ENCODE measurements around the gene CIDEB. TPM values are rescaled to one million over a fixed set of nuclear protein-coding genes. Genes with fewer than 3 reads are reported as not detected.

Gene CIDEB
- total and polyA plus RNA-seq, 9 of the 15 experiments (the other 6 are each of a cell fraction or from before 2014, with no cell fraction given) = 0.03 to 0.35 (median 0.09) TPM; not detected in 3

DNA sequence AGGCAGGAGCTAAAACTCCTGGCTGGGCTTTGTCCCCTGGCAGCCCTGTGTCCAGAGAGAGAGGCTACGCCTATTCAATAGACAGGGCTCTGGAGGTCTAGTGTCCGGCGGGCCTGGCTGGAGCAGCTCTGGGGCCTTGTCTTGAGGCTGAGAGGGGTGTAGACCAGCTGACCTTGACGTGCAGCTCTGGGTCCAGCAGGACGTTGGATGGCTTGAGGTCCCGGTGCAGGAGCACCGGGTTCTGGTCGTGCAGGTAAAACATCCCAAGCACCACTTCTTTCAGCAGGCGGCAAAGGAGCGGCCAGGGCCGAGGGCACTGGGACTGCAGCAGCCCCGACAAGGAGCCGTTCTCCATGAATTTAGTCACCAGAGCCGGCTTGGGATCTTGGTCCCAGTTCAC, 31.1 kb upstream of the CIDEB start (continued):
- TF ChIP-seq, protein P1, sequence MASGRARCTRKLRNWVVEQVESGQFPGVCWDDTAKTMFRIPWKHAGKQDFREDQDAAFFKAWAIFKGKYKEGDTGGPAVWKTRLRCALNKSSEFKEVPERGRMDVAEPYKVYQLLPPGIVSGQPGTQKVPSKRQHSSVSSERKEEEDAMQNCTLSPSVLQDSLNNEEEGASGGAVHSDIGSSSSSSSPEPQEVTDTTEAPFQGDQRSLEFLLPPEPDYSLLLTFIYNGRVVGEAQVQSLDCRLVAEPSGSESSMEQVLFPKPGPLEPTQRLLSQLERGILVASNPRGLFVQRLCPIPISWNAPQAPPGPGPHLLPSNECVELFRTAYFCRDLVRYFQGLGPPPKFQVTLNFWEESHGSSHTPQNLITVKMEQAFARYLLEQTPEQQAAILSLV (tag; IDR thresholded peaks at IDR 0.05) = no peak
- TF ChIP-seq NFE2L1 (tag; IDR thresholded peaks at IDR 0.05; ENCODE audit: borderline replicate concordance, low read depth) = no peak
- TF ChIP-seq, protein P2, sequence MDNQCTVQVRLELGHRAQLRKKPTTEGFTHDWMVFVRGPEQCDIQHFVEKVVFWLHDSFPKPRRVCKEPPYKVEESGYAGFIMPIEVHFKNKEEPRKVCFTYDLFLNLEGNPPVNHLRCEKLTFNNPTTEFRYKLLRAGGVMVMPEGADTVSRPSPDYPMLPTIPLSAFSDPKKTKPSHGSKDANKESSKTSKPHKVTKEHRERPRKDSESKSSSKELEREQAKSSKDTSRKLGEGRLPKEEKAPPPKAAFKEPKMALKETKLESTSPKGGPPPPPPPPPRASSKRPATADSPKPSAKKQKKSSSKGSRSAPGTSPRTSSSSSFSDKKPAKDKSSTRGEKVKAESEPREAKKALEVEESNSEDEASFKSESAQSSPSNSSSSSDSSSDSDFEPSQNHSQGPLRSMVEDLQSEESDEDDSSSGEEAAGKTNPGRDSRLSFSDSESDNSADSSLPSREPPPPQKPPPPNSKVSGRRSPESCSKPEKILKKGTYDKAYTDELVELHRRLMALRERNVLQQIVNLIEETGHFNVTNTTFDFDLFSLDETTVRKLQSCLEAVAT (IDR thresholded peaks at IDR 0.05) = no peak
- no peak for TF ChIP-seq MAFF (IDR thresholded peaks at IDR 0.05; ENCODE audit: low read length)
- TF ChIP-seq TEAD2 (tag; IDR thresholded peaks at IDR 0.05) = no peak

DNA sequence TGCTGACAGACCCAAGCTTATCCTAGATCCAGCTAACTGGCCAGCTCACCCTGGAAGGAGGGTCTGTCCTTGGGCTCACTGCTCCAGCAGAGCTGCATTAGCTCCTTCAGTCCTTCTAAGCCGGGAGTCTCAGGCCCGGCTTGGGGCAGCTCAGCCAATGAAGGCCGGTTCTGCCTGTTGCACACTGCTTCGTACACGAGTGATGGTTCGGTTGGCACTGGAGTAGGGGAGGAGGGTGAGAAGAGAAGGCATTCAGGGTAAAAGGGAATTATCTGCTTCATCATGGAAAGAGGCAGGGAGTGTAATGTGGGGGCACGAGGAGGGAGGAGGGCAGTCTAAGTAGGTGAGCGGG, 30.0 kb upstream of the CIDEB start:
- ATAC-seq (no peak), DNase-seq (ENCODE audit: extremely low read depth in 1 of 4, low spot score in 3 of 4) (no peak), FAIRE-seq (no peak)
- Histone ChIP-seq H3K27me3 (ENCODE audit: control insufficient read depth in 2 of 2, insufficient read depth in 2 of 2, low read length in 2 of 2) (peaks cover 0 to 9% of the 10 kb centered on the region in 2 experiments; a peak in 1 of 5 replicates), H3K36me3 (ENCODE audit: control insufficient read depth, insufficient read depth, low read length) (no peaks in the 10 kb centered on the region), H2AFZ (ENCODE audit: low read depth, low read length) (no peak overlapping the region), H3K9me1 (ENCODE audit: control insufficient read depth, insufficient read depth, low read length) (no peaks in the 10 kb centered on the region), H3K4me2 (ENCODE audit: insufficient read depth, low read length) (no peak overlapping the region), H3K79me2 (ENCODE audit: control insufficient read depth, insufficient read depth, low read length) (no peaks in the 10 kb centered on the region), H3K9ac (ENCODE audit: insufficient read depth in 1 of 2, low read depth in 2 of 2, low read length in 2 of 2) (no peak overlapping the region), H4K20me1 (replicated peaks; ENCODE audit: control insufficient read depth, insufficient read depth, low read length) (no peaks in the 10 kb centered on the region), H3K9me3 (replicated peaks; ENCODE audit: control insufficient read depth, insufficient read depth, low read depth, low read length) (no peaks in the 10 kb centered on the region), H3K4me3 (no peak overlapping the region), H3K27ac (ENCODE audit: extremely low read depth, low read depth, low read length) (no peak overlapping the region), H3K4me1 (replicated peaks in 1 of 2; ENCODE audit: control insufficient read depth in 2 of 2, insufficient read depth in 2 of 2, low read length in 2 of 2) (peaks cover 1 to 30% of the 10 kb centered on the region in 2 experiments; a peak in 4 of 5 replicates)
- no TSS peak for BruUV-seq (replicated peaks)
- intact Hi-C loops (cut with micrococcal nuclease) = no loop called here
- ChIA-PET CTCF (ENCODE audit: low intra/inter-chr PET ratio) (no interaction called here), POLR2A (interaction anchor here (0.8 to 1.5 kb wide), 4 partner anchors 75 to 103 kb away, joined by 4 to 7 read pairs (median 6); partner anchors contain the start of genes KHNYN and TGM1)
- 35% methylated on average over 8 of the region's 8 CpGs for WGBS (ENCODE audit: insufficient coverage, low coverage, missing lambda C conversion rate)
- in situ Hi-C loops (cut with MboI) = loop anchor here (25.0 kb wide), 1 partner anchor 350 kb away; no protein-coding TSS in a partner anchor
- TF ChIP-seq HDAC6 (IDR thresholded peaks at IDR 0.05; ENCODE audit: low read depth, low read length) (no peak), PHF8 (IDR thresholded peaks at IDR 0.05; ENCODE audit: borderline replicate concordance, low read length) (no peak), XRCC4 (IDR thresholded peaks at IDR 0.05; ENCODE audit: extremely low read depth, insufficient read depth, insufficient read length) (no peak), MTA3 (IDR thresholded peaks at IDR 0.05; ENCODE audit: borderline replicate concordance) (no peak), NFXL1 (CRISPR knock-in tag; IDR thresholded peaks at IDR 0.05) (no peak), ZNF184 (CRISPR knock-in tag; IDR thresholded peaks at IDR 0.05) (no peak), FOXK1 (CRISPR knock-in tag; IDR thresholded peaks at IDR 0.05; ENCODE audit: borderline replicate concordance) (no peak), FOXP1 (CRISPR knock-in tag; IDR thresholded peaks at IDR 0.05) (no peak), NFYB (IDR thresholded peaks at IDR 0.05; ENCODE audit: extremely low read depth, insufficient read length) (no peak), NR3C1 (CRISPR knock-in tag; IDR thresholded peaks at IDR 0.05) (no peak), GTF2E2 (tag; IDR thresholded peaks at IDR 0.05) (no peak)
- TF ChIP-seq, protein P3, sequence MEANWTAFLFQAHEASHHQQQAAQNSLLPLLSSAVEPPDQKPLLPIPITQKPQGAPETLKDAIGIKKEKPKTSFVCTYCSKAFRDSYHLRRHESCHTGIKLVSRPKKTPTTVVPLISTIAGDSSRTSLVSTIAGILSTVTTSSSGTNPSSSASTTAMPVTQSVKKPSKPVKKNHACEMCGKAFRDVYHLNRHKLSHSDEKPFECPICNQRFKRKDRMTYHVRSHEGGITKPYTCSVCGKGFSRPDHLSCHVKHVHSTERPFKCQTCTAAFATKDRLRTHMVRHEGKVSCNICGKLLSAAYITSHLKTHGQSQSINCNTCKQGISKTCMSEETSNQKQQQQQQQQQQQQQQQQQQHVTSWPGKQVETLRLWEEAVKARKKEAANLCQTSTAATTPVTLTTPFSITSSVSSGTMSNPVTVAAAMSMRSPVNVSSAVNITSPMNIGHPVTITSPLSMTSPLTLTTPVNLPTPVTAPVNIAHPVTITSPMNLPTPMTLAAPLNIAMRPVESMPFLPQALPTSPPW (CRISPR knock-in tag; IDR thresholded peaks at IDR 0.05) = no peak
- TF ChIP-seq, protein P4, sequence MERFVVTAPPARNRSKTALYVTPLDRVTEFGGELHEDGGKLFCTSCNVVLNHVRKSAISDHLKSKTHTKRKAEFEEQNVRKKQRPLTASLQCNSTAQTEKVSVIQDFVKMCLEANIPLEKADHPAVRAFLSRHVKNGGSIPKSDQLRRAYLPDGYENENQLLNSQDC (CRISPR knock-in tag; IDR thresholded peaks at IDR 0.05) = no peak

Data from K562 (cell line).